Activated naive CD8-positive, alpha-beta T cell treated with anti-CD3 and anti-CD28 coated beads, Interleukin-2, amount 10 ng/mL, durations not matched to agents 7 days and 5 days (primary cell): ENCODE measurements around the gene TBC1D10A. TPM values are rescaled to one million over a fixed set of nuclear protein-coding genes. Genes with fewer than 3 reads are reported as not detected.
"Not testable (repeated sequence)": the region's sequence is repeated elsewhere in the genome, so short reads cannot be mapped to it uniquely, and the experiment has no call there.

Experiments used
- ATAC-seq: fragments of 150-1000 bp; cut with Tn5 transposase; one replicate; pipeline ENCODE4 v1.10.0; 2021; ENCODE audit warnings: low read depth, moderate library complexity
- POLR2A ChIA-PET: fragments of 350-600 bp; sonication (Branson Sonifier 250); formaldehyde crosslinking; loops from one replicate; lab custom pipeline; 2021; ENCODE audit warnings: antibody characterized with exemption; lab: Charles Lee
- DNase-seq: peaks from one replicate; pipeline ENCODE4 v3.0.0; 2021
- H3K27ac Mint-ChIP-seq: one replicate; pipeline ENCODE4 v1.8.0; 2022; ENCODE audit warnings: mild to moderate bottlenecking, mixed read lengths
- H3K27me3 Mint-ChIP-seq: one replicate; pipeline ENCODE4 v1.8.0; 2022; ENCODE audit warnings: mild to moderate bottlenecking, moderate library complexity, mixed read lengths
- H3K36me3 Mint-ChIP-seq: one replicate; pipeline ENCODE4 v1.8.0; 2021; ENCODE audit warnings: mild to moderate bottlenecking, mixed read lengths
- H3K4me1 Mint-ChIP-seq: one replicate; pipeline ENCODE4 v1.8.0; 2021; ENCODE audit warnings: mixed read lengths
- H3K4me3 Mint-ChIP-seq: one replicate; pipeline ENCODE4 v1.8.0; 2022; ENCODE audit warnings: mild to moderate bottlenecking, moderate library complexity, mixed read lengths
- H3K9me3 Mint-ChIP-seq: one replicate; pipeline ENCODE4 v1.8.0; 2021; ENCODE audit warnings: mixed read lengths
- total RNA-seq, 2 experiments: library from RNA; stranded (reverse); gene quantifications; one replicate each; pipeline ENCODE4 v1.2.3, GENCODE V29; 2021

The TBC1D10A gene
- total RNA-seq, 2 experiments from 2014 or later, result 54.0 to 54.2 TPM

DNA sequence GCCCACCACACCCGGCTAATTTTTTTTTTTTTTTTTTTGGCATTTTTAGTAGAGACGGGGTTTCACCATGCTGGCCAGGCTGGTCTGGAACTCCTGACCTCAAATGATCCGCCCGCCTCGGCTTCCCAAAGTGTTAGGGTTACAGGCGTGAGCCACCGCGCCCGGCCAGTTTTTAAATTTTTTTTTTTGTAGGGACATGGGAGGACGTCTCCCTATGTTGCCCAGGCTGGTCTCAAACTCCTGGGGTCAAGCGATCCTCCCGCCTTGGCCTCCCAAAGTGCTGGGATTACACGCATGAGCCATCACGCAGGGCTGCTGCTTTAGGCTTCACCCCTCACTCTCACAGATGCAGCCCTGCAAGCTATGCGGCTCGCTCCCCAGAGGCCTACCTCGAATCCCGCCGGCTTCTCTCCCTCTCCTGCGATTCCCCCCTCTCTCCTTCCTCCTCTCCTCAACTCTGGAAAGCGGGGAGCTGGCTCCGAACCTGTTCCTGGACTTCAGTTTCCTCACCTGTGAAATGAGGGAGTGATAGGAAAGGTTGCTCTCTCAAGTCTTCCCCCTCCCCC, 31.0 kb upstream of the TBC1D10A start:
- DNase-seq (no peak), ATAC-seq (no peak)
- H3K9me3 Mint-ChIP-seq, result no peaks in the 10 kb centered on the region
- H3K36me3 Mint-ChIP-seq, result peaks cover 17% of the 10 kb centered on the region
- H3K27me3 Mint-ChIP-seq, result no peaks in the 10 kb centered on the region
- POLR2A ChIA-PET, result interaction anchor here (1.2 to 4.6 kb wide), 4 partner anchors 30 to 69 kb away, joined by 9 to 44 read pairs (median 31); partner anchors contain the start of genes CASTOR1, RNF215 and TBC1D10A
- H3K27ac Mint-ChIP-seq, result peak overlapping the region; percentile 82
- peak overlapping the region; percentile 69 for H3K4me3 Mint-ChIP-seq
- peaks cover 46% of the 10 kb centered on the region for H3K4me1 Mint-ChIP-seq

DNA sequence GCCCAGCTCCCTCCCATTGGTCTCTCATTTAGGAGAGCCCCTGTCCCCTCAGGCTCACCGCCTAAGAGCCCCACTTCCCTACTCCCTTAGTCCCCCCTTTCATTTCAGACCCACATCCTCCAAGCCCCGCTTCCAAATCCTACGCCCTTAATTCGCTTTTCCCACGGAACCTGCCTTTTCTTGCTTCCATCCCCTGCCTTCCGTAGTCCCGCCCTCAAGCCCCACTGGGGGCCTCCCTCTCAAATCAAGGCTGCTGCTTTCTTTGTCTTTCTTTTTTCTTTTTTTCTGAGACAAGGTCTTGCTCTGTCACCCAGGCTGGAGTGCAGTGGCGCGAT, 30.5 kb upstream of the TBC1D10A start:
- DNase-seq (no peak), ATAC-seq (no peak)
- peaks cover 43% of the 10 kb centered on the region for H3K4me1 Mint-ChIP-seq
- peak overlapping the region; percentile 82 for H3K27ac Mint-ChIP-seq
- POLR2A ChIA-PET, result interaction anchor here (0.6 to 4.6 kb wide), 18 partner anchors 15 to 96 kb away, joined by 3 to 44 read pairs (median 4); partner anchors contain the start of genes CASTOR1, RNF215, SEC14L2 and TBC1D10A
- peaks cover 15% of the 10 kb centered on the region for H3K36me3 Mint-ChIP-seq
- peak overlapping the region; percentile 94 for H3K4me3 Mint-ChIP-seq
- no peaks in the 10 kb centered on the region for H3K27me3 Mint-ChIP-seq
- H3K9me3 Mint-ChIP-seq, result no peaks in the 10 kb centered on the region

DNA sequence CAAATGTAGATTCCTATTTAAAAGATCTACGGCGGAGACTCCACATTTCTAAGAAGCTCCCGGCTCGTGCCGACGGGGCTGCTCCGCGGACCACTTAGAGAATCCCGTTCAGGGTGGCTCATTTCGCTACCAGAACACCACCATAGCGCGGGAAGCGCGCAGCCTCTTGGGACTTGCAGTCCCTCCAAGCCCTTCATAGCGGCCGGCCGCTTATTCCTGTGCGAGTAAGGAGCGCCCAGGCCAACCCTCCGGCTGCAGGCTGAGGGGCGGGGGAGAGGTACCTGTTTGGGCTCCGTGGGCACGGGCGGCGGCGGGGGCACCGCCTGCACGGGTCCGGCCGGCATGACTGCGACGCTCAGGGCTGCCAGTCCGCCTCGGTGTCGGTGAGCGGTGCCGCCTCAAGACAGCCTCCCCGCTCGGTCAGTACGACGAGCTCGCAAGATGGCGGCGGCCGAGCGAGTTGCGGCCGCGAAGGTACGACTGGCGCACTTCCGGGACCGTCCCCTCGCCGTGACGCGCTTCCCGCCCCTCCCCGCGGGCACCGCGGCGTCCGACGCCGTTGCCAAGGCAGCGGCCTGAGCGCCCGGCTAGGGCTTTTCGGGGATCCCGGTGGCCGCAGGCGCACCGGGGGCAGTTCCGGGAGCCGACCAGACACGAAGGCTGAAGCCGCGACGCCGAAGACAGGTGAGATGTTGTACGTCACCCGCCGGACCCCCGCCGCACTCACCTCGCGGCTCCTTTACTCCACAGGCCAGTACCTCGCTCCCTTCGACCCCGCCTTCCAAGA, 29.9 kb upstream of the TBC1D10A start, which contains the start of the genes CCDC157 and SF3A1:
Gene CCDC157, plus strand, starts transcription at position 559 of the 787 bp plus-strand sequence. CDS start 8,994 bp downstream, outside the sequence.
Gene SF3A1, minus strand, starts transcription at position 446 of the 787 bp plus-strand sequence. Its CDS starts 102 bp downstream, at position 344.
- DNase-seq (peak; percentile 93), ATAC-seq (peak; percentile 94)
- Mint-ChIP-seq H3K4me1 (peaks cover 39% of the 10 kb centered on the region), H3K27ac (peak within 1 kb of the TSS; percentile 82), H3K36me3 (peaks cover 20% of the 10 kb centered on the region), H3K9me3 (no peaks in the 10 kb centered on the region), H3K4me3 (peak within 1 kb of the TSS; percentile 94), H3K27me3 (no peaks in the 10 kb centered on the region)
- POLR2A ChIA-PET, result interaction anchor here (0.6 to 4.6 kb wide), 24 partner anchors 10 to 95 kb away, joined by 3 to 44 read pairs (median 4); partner anchors contain the start of genes CASTOR1, RNF215, SEC14L2 and TBC1D10A

DNA sequence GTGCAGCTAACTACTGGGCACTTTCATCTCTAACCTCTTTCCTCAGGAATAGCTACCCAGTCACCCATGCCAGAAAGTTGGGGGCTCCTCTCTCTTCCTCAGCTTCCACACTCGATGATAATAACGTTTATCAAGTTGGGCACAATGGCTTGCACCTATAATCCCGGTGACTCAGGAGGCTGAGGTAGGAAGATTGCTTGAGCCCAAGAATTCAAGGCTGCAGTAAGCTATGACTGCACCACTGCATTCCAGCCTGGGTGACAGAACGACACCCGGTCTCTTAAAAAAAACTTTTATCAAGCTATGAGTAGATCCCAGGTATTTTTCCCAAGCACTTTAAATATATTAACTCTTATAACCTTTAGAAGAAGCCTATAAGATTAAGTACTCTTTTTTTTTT, 27.9 kb upstream of the TBC1D10A start:
- POLR2A ChIA-PET, result interaction anchor here (0.7 to 4.6 kb wide), 3 partner anchors 28 to 824 kb away, joined by 3 to 44 read pairs (median 37); partner anchors contain the start of genes CASTOR1 and TBC1D10A
- Mint-ChIP-seq H3K36me3 (peaks cover 34% of the 10 kb centered on the region), H3K9me3 (no peaks in the 10 kb centered on the region), H3K27ac (no peak overlapping the region), H3K4me3 (no peak overlapping the region), H3K27me3 (no peaks in the 10 kb centered on the region), H3K4me1 (peaks cover 41% of the 10 kb centered on the region)
- no peak for DNase-seq
- no peak for ATAC-seq

DNA sequence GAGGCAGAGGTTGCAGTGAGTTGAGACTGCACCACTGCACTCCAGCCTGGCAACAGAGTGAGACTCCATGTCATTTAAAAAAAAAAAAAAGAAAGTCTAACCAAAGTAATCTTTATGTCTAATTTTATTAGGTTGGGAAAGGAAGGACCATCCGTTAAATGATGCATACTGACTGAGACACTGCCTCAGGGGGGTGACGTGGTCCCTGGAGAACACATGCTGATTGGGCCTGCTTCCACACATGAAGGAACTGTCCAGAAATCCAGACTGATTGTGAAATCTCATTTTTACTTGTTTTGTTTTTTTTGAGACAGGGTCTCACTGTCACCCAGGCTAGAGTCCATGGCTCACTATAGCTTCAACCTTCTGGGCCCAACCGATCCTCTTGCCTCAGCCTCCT, 24.5 kb upstream of the TBC1D10A start:
- no peak for ATAC-seq
- H3K36me3 Mint-ChIP-seq, result peaks cover 49% of the 10 kb centered on the region
- no peaks in the 10 kb centered on the region for H3K27me3 Mint-ChIP-seq
- H3K27ac Mint-ChIP-seq, result no peak overlapping the region
- DNase-seq, result no peak
- no peak overlapping the region for H3K4me3 Mint-ChIP-seq
- H3K4me1 Mint-ChIP-seq, result peaks cover 45% of the 10 kb centered on the region
- H3K9me3 Mint-ChIP-seq, result no peaks in the 10 kb centered on the region
- POLR2A ChIA-PET, result no interaction called here

DNA sequence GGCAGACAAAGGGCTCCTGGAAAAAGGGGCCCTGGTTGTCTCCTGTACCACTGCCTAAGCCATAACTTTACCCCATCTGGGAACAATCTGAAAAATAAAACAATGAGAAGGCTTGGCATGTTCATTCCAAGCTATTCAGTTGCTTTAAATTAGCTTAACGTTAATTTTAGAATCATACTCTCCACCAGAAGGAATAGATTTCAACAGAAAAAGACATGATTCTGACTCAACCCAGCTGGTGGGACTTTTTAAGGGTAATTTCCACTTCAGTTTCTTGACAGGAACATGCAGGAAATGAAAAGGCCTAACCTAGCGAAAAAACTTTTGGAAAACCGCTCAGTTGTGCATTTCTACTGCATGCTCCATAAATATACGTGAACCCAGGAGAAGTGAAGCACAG, 22.1 kb upstream of the TBC1D10A start:
- POLR2A ChIA-PET, result no interaction called here

DNA sequence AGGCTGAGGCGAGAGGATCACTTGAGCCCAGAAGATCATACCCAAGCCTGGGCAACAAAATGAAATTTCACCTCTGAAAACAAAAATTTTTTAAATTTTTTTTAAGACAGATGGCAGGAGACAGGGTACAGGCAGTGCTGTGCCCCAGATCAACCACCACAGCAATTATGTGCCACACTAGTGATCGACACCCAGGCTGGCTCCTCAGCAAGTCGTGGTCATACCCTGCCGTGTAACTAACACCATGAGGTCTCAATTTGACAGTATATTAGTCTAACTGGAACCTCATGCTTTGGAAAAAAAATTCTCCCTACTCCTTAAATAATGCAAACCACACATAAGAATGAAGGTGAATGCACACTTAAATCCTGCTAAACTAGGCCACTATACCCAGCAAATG, 21.7 kb upstream of the TBC1D10A start:
- ATAC-seq (no peak), DNase-seq (no peak)
- Mint-ChIP-seq H3K36me3 (peaks cover 51% of the 10 kb centered on the region), H3K9me3 (no peaks in the 10 kb centered on the region), H3K27me3 (no peaks in the 10 kb centered on the region), H3K27ac (no peak overlapping the region), H3K4me1 (peaks cover 23% of the 10 kb centered on the region), H3K4me3 (no peak overlapping the region)
- POLR2A ChIA-PET, result no interaction called here

More for the DNA sequence above, 22.1 kb upstream of the TBC1D10A start:
- Mint-ChIP-seq H3K36me3 (peaks cover 52% of the 10 kb centered on the region), H3K4me1 (peaks cover 26% of the 10 kb centered on the region), H3K27me3 (no peaks in the 10 kb centered on the region), H3K9me3 (no peaks in the 10 kb centered on the region), H3K4me3 (no peak overlapping the region), H3K27ac (no peak overlapping the region)
- ATAC-seq (no peak), DNase-seq (no peak)

DNA sequence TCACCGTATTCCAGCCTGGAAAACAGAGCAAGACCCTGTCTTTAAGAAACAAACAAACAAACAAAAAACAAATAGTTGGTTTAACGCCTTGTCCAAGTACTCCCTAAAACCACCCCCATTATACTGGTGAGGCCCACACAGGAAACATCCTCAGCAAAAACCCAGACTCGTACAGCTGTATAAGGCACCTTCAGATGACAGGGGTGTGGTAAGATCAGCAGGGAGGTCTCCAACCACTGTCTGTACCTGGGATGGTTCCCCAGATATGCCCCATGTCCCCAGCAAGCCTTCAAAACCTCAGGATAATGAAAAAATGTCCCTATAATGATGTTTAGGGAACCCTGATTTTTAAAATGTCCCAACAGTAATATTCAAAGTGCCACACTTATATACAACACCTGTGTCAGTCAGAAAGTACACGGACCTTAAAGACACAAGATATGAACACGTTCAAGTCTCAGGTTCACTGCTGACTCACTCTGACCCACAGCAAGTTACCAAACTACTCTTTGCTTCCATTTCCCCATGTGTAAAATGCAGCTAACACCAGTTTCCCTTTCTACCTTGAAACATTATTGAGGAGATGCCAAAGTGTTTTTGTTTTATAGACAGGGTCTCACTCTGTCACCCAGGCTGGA, 20.6 kb upstream of the TBC1D10A start:
- H3K36me3 Mint-ChIP-seq, result peaks cover 53% of the 10 kb centered on the region
- H3K4me3 Mint-ChIP-seq, result peak overlapping the region; percentile 27
- peak overlapping the region; percentile 49 for H3K27ac Mint-ChIP-seq
- ATAC-seq (no peak), DNase-seq (no peak)
- H3K4me1 Mint-ChIP-seq, result peaks cover 22% of the 10 kb centered on the region
- POLR2A ChIA-PET, result no interaction called here
- H3K9me3 Mint-ChIP-seq, result no peaks in the 10 kb centered on the region
- H3K27me3 Mint-ChIP-seq, result no peaks in the 10 kb centered on the region

DNA sequence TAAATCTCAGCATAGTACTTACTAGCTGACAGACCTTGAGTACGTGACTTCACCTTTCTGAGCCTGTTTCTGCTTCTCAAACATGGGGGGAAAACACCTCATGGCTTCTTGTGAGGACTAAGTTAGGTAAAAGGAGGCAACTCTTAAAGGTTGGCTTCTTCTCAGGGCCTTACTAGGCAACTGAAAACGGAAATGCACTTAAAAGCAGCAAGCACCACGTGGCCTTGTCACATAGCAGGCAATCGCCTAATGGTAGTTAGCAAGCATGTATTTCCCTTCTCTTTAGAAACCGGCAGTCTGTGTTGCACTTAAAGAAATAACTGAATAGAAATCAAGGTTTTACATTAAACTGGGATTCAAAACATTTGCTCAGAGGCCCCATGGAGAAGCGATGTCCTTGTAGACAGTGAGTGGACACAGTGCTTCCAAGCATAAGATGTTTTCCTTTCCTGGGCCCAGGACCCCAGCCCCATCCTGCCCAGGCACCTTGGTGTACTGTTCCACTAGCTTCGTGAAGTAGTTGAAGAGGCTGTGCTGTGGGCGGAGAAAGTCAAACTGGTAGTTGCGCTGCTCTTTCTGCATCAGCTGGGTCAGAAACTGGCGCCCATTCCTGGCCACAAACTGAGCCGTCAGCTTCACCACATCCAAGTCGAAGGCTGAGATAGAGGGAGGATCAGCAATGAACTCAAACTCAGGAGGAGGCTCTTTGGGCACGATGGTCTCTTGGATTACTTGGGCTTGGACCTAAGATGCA, 17.9 kb upstream of the TBC1D10A start:
- Mint-ChIP-seq H3K9me3 (no peaks in the 10 kb centered on the region), H3K27me3 (no peaks in the 10 kb centered on the region), H3K27ac (no peak overlapping the region), H3K36me3 (peaks cover 46% of the 10 kb centered on the region), H3K4me1 (peaks cover 12% of the 10 kb centered on the region), H3K4me3 (no peak overlapping the region)
- POLR2A ChIA-PET, result no interaction called here
- DNase-seq (no peak), ATAC-seq (no peak)

DNA sequence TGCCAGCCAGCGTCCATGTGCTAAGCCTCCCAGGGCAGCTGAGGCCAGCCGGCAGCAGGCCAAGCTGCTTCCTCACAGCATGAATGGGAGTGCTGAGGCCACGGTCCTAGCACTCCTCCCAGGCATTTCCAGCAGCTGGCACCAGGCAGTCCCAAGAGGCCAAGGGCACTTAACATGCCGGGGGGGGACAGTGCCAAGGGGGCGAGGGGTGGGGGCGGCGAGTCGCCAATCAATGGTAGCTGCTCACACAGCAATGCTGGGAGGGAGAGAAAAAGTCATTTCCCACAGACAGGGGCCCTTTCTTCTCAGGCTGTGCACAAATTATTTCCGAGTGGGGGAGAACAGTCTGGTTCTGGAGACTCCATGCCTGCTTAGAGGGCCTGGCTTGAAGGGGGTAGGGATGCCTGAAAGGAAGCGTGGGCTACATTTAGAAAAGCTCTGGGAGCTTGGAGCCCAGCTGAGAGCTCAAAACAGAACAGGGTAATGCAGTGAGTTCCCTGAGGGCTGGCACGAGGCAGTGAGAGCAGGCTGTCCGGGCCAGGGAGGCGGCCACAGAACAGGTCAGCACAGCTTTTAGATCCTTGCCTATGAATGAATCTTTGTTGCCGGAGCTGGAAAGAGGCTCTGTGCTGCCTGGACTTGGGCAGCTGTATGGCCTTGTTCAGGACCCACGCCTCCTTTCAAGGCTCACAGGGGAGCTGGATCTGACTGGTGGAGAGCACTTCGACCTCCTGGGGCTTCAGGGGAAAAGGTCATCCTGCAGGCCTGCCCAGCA, 14.4 kb upstream of the TBC1D10A start:
- H3K27me3 Mint-ChIP-seq, result no peaks in the 10 kb centered on the region
- H3K4me1 Mint-ChIP-seq, result peaks cover 2% of the 10 kb centered on the region
- H3K4me3 Mint-ChIP-seq, result no peak overlapping the region
- POLR2A ChIA-PET, result interaction anchor here (1.9 kb wide), 1 partner anchor 15 kb away, joined by 5 read pairs; the partner anchor contains the start of genes CCDC157 and SF3A1
- ATAC-seq, result no peak
- no peak for DNase-seq
- no peak overlapping the region for H3K27ac Mint-ChIP-seq
- H3K36me3 Mint-ChIP-seq, result peaks cover 51% of the 10 kb centered on the region
- no peaks in the 10 kb centered on the region for H3K9me3 Mint-ChIP-seq

DNA sequence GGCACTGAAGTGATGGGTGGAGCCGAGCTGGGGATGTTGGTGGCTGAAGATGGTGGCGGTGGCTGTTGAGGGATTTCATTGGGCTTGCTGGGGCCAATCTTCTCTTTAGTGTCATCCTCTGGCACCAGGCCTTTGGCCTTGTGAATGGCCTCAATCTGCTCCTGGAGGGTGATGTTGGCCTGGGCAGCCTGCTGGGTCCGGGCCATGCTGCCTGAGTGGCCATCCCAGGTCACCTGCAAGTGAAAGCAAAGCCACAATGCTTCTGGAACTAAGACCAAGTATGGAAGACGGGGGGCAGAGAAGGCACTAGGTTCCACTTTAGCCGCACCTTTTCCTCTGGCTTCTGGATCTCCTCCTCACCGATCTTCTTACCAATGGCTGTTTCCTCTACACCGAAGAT, 12.1 kb upstream of the TBC1D10A start:
- Mint-ChIP-seq H3K9me3 (no peaks in the 10 kb centered on the region), H3K27me3 (no peaks in the 10 kb centered on the region), H3K36me3 (peaks cover 60% of the 10 kb centered on the region), H3K4me3 (no peak overlapping the region), H3K27ac (no peak overlapping the region), H3K4me1 (peaks cover 7% of the 10 kb centered on the region)
- POLR2A ChIA-PET, result no interaction called here
- ATAC-seq (no peak), DNase-seq (no peak)

DNA sequence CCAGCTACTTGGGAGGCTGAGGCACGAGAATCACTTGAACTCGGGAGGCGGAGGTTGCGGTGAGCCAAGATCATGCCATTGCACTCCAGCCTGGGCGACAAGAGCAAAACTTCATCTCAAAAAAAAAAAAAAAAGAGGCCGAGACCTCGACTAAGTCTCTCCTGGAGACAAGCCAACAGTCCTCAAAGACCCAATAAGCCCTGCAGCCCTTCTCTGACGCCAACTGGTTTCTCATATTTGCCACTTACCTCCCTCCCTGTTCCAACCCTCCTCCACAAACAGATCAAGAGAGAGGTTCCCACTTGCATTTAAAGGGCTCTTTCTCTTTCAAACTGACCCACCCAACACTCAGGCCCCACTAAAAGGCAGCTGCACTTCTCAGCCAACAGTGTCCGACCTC, 11.6 kb upstream of the TBC1D10A start:
- ATAC-seq, POLR2A ChIA-PET, H3K9me3 Mint-ChIP-seq, DNase-seq, H3K27me3 Mint-ChIP-seq, H3K27ac Mint-ChIP-seq, H3K4me3 Mint-ChIP-seq, H3K4me1 Mint-ChIP-seq: not testable (repeated sequence)
- peaks cover 59% of the 10 kb centered on the region for H3K36me3 Mint-ChIP-seq
